Measurements from ENCODE around the gene SERPINA12.

SERPINA12 gene

GRCh38 chr14:94481468-94482131 lies 27.7 kb downstream of the SERPINA12 start:
- no peak overlapping the region for H3K4me3 ChIP-seq (ENCODE audit: low read length)
- TF ChIP-seq, protein P1, sequence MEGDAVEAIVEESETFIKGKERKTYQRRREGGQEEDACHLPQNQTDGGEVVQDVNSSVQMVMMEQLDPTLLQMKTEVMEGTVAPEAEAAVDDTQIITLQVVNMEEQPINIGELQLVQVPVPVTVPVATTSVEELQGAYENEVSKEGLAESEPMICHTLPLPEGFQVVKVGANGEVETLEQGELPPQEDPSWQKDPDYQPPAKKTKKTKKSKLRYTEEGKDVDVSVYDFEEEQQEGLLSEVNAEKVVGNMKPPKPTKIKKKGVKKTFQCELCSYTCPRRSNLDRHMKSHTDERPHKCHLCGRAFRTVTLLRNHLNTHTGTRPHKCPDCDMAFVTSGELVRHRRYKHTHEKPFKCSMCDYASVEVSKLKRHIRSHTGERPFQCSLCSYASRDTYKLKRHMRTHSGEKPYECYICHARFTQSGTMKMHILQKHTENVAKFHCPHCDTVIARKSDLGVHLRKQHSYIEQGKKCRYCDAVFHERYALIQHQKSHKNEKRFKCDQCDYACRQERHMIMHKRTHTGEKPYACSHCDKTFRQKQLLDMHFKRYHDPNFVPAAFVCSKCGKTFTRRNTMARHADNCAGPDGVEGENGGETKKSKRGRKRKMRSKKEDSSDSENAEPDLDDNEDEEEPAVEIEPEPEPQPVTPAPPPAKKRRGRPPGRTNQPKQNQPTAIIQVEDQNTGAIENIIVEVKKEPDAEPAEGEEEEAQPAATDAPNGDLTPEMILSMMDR (conservative IDR thresholded peaks at IDR 0.05; ENCODE audit: low read depth, low read length), result no peak
- DNase-seq (ENCODE audit: low read depth), result no peak

DNA sequence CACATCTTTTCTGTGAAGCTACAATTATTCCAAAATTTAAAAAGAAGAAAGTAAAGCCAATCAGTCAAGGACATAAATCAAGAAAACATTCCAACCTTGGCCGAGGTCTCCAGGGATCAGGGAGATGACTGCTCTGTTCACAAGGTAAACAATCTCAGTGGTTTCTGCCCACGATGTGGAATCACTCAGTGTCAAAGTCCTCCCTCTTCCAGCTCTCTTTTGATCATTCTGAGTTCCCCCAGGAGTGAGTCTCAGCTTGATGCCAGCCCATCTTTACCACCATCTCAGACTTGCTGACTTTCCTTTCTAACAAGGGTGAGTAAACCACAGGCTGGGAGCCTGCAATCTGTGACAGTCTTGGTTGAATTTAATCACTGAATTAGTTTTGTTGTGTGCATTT lies 28.5 kb downstream of the SERPINA12 start:
- no peak for DNase-seq (ENCODE audit: low read depth)
- TF ChIP-seq, protein P1 (conservative IDR thresholded peaks at IDR 0.05; ENCODE audit: low read depth, low read length), result no peak
- no peak overlapping the region for H3K4me3 ChIP-seq (ENCODE audit: low read length)

GRCh38 chr14:94478420-94478819 lies 30.8 kb downstream of the SERPINA12 start:
- DNase-seq (ENCODE audit: low read depth), result no peak
- TF ChIP-seq, protein P1 (conservative IDR thresholded peaks at IDR 0.05; ENCODE audit: low read depth, low read length), result no peak
- H3K4me3 ChIP-seq (ENCODE audit: low read length), result no peak overlapping the region

GRCh38 chr14:94476023-94476422 lies 33.2 kb downstream of the SERPINA12 start, which contains the start of gene SERPINA9:
TSS of gene SERPINA9 (minus strand) at chr14:94476197. CDS start at chr14:94469840, 6,357 bp downstream.
- no peak for DNase-seq (ENCODE audit: low read depth)
- TF ChIP-seq, protein P1 (conservative IDR thresholded peaks at IDR 0.05; ENCODE audit: low read depth, low read length), result no peak
- no peak within 1 kb of the TSS for H3K4me3 ChIP-seq (ENCODE audit: low read length)

DNA sequence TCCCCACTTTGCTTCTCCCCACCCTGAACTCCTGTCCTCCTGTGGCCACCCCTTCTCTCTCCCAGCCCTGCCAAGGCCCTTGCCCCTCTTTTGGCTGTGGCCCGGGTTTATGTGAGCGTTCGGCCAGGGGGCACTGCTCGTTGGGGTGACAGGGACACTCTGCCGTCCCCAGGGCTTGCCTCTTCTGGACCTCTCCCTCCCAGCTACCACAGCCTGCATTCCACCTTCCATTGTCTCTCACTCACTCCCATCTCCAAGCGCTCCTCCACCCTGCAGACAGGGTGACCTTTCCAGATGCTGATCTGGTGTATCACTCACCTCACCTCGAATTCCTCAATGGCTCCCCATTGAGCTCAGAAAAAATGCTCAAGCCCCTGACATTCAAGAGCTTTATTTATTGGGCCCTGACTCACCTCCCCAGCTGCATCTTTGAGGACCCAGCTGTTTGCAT lies 34.7 kb downstream of the SERPINA12 start:
- TF ChIP-seq, protein P1 (conservative IDR thresholded peaks at IDR 0.05; ENCODE audit: low read depth, low read length), result no peak
- H3K4me3 ChIP-seq (ENCODE audit: low read length), result no peak overlapping the region
- DNase-seq (ENCODE audit: low read depth), result no peak

- no peak overlapping the region for H3K4me3 ChIP-seq (ENCODE audit: low read length)
- TF ChIP-seq, protein P1 (conservative IDR thresholded peaks at IDR 0.05; ENCODE audit: low read depth, low read length), result no peak
- no peak for DNase-seq (ENCODE audit: low read depth)
These were observed 35.4 kb downstream of the SERPINA12 start for GRCh38 chr14:94473666-94474410.

Data from retinal pigment epithelial cell (primary cell).